GM15510 (cell line): Measurements from ENCODE around the gene RAB31.

Source experiments
- POLR2A ChIP-seq: IDR thresholded peaks from 3 replicates; pipeline ENCODE4 v1.6.1; 2011; ENCODE audit warnings: borderline replicate concordance; ENCODE audit not compliant: insufficient read length; ENCODE audit errors: extremely low read depth

The RAB31 gene

DNA sequence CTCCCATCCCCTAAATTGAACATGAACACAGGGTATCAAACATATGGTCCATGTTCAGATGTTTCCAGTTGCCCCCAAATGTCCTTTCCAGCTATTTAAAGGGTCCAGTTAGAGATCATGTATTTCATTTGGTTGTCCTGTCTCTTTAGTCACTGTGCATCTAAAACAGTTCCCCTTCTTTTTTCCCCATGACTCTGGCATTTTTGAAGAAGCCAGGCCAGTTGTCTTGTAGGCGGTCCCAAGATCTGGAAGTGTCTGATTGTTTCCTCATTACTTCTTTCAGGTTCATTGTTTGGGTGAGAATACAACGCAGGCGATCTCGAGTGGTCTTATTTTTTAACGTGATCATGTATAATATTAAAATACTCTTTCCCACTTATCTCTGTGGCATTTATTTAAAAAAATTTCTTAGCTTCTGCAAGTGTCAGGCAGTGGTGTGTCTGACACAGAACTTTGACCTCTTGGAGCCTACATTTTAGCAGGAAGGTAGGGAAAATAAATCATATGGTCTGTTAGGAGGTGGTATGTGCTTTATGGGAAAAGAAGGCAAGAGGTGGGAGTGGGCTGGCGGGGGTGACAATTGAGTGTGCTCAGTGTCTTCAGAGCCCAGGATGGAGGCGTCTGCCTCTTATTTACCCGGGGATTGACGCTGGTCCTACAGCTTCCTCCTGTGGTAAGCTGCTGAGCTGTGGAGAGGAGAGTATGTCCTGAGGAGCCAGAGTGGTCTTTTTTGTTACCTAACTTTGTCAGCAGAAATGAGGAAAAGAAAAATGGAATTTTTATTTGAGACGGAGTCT, 8.1 kb downstream of the RAB31 start:
- no peak for TF ChIP-seq POLR2A

DNA sequence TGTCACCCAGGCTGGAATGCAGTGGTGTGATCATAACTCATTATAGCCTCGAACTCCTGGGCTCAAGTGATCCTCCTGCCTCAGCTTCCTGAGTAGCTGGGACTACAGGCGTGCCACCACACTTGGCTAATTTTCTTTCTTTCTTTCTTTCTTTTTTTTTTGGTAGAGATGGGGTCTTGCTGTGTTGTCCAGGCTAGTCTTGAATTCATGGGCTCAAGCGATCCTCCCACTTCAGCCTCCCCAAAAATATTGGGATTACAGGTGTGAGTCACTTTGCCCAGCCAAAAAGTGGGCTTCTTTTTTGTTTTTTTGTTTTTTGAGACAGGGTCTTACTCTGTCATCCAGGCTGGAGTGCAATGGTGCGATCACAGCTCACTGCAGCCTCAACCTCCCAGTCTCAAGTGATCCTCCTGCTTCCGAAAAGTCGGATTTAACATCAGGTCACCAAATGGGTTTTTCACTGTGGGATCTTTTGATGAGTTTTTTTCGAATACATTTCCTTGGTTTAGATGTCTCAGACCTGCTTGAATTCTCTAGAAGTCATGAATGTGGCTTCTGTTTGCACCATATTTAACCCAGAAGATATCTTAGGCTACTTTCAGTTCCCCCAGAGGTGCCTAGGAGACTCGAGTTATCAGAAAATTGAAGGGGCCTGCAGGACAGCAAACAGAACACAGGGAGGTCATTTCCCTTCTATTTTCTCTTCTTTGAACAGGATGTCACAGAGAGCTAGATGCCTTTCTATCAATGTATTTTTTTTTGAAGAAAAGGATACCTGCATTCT, 8.9 kb downstream of the RAB31 start:
- TF ChIP-seq POLR2A: no peak

DNA sequence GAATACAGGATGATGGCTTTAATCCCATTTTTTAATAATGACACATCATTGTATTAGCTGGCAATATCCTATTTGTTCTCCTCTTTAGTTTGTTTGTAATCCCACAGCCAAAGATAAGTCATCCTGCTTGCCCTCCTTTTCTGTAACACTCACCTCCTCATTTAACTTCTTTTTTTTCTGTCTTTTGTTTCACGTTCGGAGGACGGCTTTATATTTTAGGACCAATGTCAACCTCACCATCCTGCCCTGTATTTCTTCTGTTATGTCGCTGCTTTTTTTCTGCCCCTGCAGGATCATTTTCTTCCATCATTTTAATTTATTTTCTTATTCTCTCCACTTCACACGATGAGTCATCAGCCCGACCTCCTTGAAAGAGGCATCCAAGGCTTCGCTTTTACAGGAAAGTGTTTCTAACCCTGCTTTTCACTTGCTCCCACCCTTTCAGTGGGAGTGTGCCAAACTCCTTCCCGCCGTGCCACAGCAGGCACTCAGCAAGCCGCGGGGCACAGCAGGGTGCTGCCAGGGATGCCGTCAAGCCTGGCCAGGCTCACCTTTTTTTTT, 11.4 kb downstream of the RAB31 start:
- TF ChIP-seq POLR2A: no peak

DNA sequence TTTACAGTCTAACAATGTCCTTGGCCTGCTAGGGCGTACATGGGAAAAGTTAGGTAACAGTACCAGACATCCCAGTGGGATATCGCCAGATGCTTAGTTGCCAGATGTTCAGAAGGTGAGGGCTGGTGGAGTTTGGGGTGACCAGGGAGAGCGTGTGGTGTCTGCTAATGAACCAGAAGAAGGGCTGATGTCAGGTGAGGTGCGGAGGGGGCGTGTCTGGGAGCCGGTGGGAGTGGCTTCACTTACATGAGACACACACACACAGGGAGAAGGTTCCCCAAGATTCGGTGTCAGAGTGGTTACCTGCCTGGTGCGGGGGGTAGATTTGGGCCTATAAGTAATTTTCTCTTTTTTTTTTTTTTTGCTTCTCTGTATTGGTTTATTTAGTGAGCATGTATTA, 12.2 kb downstream of the RAB31 start:
- no peak for TF ChIP-seq POLR2A

DNA sequence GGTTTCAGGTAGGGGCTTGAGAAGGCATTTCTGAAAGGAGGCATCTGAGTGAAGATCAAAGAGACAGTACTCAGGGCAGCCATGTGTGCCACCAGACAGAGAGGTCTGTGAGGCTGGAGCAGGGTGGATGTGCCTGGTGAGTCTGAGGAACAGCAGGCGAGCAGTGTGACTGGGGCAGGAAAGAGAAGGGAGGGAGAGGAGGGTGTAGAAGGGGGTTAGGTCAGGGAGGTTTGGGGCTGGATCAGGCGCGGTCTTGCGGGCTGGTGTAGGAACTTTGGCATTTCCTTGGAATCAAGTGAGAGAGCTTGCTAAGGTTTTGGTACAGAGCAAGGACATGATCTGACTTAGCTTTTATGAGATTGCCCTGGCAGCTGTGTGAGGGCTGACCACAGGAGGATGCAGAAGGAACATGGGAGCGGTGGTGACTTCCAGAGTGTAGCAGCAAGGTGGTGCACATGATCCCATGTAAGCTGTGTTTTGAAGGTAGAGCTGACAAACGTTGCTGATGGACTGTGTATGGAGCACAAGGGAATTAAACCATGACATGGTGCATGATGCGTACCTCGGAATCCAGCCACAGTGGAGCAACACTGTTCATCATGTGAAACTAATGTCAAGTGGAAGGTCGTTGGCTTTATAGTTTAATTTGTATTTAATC, 13.9 kb downstream of the RAB31 start:
- no peak for TF ChIP-seq POLR2A

DNA sequence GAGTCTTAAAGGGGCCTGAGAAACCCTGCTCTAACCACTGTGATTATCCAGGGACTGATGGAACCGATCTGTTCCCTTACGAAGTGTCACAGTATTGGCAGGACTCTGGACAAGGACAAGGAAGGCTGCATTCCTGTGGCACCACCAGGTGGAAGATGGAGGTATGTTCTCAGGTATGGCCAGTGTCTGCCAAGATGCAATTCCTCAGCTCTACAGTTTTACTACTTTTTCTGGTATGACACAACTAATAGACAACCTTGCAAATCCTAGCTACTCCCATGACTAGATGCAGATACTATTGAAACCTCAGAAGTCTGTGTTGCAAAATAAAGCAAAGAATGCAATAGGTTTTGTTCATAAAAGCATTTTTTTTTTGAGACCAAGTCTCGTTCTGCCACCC, 14.6 kb downstream of the RAB31 start:
- TF ChIP-seq POLR2A: no peak

DNA sequence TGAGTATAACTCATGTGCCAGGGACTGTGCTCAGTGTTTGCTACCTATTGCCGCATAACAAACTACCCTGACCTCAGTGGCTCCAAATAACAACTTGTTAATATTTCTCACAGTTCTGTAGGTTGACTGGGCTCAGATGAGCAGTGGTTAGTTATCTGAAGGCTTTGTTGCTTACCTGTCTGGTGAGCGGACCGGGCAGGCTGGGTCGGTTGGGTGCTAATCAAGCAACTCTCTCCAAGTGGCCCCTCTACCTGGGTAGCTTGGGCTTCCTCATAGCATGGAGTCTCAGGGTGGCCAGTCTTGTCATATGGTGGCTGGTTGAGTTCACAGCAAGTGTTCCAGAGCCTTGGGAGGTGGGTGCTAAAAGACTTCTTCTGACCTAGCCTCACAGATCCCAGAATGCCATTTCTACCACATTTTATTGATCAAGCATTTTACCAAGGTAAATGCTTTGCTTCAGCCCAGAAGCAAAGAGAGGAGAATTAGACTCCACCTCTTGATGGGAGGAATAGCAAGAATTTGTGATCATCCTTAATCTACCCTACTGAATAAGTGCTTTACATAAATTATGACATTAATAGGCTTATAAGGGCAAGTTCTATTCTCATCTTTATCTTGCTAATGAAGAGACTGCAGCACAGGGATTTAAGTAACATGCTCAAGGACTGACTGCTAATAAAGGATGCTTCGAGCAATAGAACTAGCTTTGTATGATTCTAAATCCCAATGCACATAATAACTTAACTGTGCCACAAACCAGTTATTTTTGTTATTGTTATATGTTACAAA, 16.9 kb downstream of the RAB31 start:
- no peak for TF ChIP-seq POLR2A

DNA sequence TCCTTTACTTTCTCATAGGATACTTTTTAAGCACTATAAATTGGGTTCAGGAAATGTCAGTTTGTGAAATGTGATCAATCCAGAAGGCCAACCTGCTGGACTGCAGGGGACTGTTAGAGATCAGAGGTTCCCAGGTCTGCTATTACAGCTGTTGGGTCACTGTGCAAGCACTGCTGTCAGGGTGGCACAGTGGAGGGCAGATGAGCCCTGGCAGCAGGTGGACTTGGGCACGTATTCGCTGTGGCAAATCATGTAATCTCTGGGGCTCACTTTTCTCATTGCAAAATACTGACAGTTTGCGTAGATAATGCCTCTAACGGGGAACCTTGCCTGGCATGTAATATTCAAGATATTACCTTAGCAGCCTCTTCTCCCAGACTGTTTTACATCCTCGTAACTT, 18.1 kb downstream of the RAB31 start:
- no peak for TF ChIP-seq POLR2A

DNA sequence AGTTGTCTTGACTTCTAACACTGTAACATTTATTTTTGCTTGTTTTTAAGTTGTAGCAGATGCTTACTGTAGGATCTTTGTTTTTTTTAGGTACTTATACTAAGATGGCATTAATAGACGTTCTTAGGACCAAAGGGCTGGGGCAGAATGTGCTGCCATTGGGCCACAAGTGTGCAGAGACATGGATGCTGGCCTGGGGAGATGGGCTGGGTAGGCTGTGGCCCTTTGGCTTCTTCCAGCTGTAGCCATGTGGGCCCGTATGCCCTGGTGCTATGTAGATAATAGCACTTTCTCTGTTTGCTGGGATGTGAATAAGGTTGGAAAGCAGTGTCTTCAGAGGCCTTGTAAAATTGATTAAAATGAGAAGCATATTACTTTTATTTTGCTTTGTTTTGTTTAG, 18.8 kb downstream of the RAB31 start:
- no peak for TF ChIP-seq POLR2A

DNA sequence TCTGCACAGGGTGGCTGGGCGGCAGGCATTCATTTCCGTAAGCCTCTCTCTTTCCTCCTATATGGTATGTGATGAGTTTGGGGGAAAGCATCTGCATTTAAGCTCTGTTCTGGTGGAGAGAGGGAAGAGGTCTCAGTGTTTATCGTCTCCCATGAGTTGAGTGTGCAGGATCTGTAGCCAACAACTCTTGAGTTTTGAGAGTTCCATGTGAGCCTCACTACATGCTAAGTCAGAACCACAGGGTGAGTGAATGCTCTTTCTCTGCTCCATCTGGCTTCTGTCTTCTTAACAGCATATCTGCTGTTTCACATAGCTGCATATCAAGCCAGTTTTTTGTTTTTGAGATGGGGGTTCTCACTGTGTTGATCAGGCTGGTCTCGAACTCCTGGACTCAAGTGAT, 22.7 kb downstream of the RAB31 start:
- TF ChIP-seq POLR2A: no peak

DNA sequence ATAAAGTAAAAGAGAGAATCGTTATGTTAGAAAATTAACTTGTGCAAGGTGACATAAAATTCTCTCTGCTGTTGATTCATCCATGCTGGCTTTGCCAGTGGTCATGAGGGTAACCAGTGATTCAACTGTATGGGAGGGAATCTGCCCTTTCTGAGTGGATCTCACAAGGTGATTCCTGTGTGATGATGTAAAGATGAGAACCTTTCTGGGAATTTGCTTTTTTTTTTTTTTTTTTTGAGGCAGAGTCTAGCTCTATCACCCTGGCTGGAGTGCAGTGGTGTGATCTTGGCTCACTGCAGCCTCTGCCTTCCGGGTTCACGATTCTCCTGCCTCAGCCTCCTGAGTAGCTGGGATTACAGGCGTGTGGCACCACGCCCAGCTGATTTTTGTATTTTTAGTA, 23.3 kb downstream of the RAB31 start:
- no peak for TF ChIP-seq POLR2A

DNA sequence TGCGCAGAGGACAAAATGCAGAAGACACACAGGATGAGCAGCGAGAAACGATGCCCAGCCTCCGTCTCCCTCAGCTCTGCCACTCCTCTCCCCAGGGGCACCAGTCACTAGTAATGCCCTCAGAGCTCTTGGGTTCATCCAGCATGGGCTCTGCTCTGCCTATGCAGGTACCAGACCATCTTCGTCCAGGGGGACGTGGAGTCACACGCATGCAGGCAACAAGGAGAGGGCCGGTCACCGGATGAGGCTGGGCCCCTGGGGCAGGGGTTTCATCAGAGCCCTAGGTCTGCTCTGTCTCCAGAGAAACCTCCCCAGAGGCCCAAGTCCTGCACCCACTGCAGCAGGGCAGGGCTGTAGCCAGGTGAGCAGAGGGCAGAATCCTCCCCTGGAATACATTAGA, 23.9 kb downstream of the RAB31 start:
- TF ChIP-seq POLR2A: no peak

DNA sequence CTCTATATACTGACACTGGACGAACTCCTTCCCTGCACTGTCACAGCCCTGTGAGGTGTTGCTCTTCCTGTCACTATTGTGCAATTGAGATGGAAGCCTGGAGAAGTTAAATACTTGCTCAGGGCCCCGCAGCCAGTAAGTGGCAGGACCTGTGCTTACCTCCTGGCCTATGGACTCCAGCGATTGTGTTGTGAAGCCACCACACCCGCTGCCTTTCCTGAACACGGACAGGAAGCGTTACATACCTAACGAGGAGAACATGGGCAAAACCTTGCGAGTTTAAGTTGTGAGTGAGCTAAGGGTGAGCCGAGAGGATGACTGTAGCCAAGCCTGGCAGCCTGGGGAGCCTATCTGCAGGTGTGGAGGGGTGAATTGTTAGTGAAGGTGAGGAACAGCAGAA, 26.1 kb downstream of the RAB31 start:
- no peak for TF ChIP-seq POLR2A

DNA sequence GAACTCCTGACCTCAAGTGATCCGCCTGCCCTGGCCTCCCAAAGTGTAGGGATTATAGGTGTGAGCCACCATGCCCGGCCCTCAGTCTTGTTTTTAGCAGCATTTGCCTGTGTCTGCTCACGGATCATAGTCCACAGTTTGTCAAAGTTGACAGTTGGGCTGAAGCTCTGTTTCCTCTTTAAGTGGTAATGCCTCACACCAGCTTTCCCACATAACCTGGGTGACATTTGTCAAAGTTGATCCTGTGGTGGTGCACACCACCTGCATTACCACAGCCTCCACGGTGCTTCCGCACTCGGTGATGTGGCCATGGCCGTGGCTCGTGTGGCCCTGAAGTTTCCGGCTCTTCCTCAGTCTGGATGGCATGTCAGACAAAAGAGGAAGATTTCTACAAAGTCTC, 27.1 kb downstream of the RAB31 start:
- TF ChIP-seq POLR2A: no peak
